CD4-positive, alpha-beta T cell treated with Interferon gamma for 1 hour (primary cell): ENCODE results near the gene LAD1.

Experiments used
- DNase-seq: peaks from one replicate; pipeline ENCODE4 v3.0.0-alpha.2; 2020

LAD1 gene

GRCh38 chr1:201391225-201391624 is 7.9 kb downstream of the LAD1 start:
- DNase-seq: no peak

GRCh38 chr1:201389051-201389450 is 10.1 kb downstream of the LAD1 start:
- no peak for DNase-seq

DNA sequence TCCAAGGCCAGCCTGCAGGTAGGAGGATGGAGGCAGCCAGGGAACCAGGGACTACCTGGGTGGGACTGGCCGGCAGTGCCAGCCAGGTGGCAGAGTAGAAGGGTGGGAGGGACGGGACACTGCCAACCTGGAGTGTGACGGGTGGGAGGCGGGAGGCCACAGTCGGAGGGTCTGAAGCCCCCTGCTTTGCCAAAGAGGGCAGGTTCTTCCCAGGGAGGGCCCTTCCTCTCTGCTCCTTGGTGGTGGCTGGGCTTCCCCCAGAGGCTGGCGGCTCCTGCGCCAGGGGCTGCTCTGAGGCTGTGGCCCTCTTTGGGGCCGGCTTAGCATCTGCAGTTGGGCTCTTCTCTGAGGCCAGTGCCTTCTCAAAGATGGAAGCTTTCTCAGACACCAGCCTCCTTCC is 12.9 kb downstream of the LAD1 start:
- no peak for DNase-seq

DNA sequence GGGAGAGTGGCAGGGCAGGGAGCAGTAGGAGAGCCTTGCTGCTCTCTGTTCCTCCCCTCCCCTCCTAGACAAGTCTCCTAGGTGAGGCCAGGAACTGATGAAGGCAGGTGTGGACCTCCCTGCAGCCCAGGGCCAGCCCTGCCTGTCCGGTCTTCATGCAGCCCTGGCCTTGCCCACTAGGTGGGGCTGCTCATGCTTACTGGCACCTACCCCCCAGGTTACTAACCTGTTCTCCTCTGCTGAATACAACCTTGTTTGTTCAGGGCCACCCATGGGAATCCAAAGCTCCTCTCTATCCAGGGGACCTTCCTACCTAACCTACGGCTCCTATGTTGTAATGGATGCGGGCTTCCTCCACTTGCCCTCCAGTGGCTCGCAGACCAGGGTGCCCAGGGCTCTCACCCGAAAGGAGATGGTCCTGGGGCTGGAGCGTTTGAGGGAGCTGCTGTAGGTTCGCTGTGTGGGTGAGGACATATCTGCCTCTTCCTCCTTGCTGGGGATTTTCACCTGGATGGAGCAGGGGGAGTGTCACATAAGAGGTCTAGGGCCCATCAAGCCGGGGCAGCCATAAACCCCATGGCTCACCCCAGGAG is 13.7 kb downstream of the LAD1 start:
- no peak for DNase-seq

DNA sequence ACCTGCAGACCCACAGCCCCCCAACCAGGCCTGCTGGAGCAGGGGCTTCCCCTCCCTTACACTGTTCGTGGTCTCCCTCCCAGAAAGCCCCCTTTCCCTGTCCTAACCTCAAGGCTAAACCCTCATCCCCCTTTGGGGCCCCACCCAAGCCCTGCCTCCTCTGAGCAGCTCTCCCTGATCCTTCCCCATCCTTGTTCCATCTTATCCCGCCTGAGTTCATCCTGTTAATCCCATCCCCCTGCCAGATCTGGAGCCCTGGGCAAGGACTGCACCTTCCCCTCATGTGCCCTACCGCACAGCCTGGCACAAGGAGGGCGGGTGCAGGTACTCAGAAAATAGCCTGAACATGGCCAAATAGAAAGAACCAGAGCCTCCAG is 14.7 kb downstream of the LAD1 start:
- DNase-seq: no peak

- no peak for DNase-seq
These were observed 15.3 kb downstream of the LAD1 start for GRCh38 chr1:201383647-201384405.

DNA sequence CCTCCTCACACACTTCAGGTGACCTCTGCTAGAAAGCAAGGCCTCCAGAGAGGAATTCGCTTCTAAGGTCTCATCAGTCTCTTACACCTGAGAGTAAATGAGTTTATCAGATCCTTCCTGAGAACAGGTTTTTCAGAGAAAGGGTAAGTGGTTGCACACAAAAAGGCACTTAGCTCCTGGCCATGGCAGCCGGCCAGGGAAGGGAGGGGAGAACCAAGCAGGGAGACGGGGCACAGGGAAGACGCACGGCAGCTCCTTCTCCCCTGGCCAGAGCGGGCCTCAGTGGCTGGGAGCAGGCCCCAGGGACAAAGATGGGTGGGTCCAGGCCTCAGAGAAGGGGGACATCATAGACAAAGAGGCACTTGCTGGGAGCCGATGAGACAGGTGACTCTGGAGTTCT is 18.0 kb downstream of the LAD1 start:
- no peak for DNase-seq

DNA sequence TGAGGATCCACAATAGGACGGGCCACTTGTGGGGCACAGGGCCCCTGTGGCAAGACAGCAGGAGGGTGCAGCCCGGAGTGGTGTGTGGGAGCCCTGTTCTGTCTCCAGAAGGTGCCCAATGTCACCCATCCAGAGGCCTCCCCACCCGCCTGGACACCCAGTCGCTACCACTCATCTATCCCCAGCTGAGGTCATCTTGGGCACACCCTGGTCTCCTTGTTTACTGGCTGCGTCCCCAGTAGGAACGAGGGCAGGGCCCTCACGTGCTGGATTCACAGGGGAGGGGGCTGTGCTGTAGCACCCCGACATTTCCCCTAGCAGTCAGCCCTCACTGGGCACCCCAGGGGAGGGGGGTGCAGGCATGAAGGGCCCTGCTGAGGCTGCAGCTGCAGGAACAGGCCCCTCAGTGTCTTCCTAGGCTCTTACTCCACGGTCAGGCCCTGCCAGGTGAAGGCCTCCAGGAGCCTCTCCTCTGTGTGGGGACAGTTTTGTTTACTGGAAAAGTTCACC is 19.3 kb downstream of the LAD1 start:
- DNase-seq: no peak

- DNase-seq: no peak
These were observed 20.3 kb downstream of the LAD1 start for GRCh38 chr1:201378804-201379203.

DNA sequence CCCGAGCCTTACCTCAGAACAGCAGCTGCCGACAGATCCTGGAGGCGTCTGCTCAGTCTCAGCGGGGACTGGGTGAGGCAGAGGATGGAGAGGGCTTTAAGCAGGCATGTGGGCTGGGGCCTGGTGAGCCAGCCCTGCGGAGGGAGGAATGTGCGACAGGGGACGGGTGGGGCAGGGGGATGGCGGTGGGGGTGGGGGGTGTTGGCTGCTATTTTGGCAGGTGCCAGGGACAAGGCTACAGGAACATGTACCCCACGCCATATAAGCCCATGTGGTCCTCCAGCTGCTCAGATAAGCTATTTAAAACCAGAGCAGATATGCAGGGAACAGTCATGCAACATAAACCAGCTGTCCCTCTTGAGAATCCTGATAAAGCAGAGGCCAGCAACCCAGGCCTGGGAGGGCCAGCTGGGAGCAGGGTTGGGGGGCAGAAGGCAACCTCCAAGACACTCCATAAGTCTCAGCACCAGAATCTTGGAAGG is 21.5 kb downstream of the LAD1 start, which contains the start of gene TNNT2:
TSS of gene TNNT2 (minus strand) at position 70 of the 482 bp plus-strand sequence. CDS start 4,426 bp downstream, outside the sequence.
- DNase-seq: no peak

DNA sequence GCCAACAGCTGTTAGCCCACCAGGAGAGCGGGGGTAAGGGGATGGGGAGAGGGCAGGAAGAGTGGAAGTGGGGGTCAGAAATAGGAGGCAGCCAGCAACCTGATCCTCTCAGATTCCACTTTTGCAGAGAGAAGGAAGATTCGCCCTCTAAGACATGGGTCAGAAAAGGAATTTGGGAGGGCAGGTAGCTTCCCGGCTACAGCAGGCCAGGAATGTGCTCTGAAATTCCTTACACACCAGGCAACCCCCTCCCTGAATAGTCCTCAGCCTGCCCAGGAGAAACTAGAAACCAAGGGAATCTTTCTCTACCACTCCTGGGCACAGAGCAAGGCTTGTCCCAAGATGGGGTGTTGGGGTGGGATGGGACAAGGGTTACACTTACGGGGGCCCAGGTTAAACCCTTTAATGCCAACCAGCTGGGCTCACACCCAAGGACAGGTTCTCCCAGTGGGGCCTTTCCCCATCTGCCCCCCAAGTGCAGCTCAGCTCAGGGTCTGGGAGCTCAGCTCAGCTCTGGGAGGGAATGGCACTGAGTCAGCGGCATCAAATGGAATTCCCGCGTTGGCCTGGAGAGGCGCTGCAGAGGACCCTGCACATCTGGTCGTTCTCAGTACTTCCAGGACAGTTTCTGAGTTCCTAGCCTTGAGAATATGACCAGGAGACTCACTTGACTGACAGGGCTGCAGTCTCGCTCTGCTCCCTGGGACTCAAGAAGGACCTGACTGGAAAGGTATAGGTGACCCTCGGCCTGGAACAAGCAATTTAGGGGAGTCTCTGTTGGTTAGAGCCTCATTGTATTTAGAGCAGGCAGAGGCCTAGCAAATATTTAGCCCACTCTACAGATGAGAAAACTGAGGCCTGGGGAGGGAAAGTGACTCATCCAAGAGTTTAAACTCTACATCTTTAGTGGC is 22.4 kb downstream of the LAD1 start:
- no peak for DNase-seq

DNA sequence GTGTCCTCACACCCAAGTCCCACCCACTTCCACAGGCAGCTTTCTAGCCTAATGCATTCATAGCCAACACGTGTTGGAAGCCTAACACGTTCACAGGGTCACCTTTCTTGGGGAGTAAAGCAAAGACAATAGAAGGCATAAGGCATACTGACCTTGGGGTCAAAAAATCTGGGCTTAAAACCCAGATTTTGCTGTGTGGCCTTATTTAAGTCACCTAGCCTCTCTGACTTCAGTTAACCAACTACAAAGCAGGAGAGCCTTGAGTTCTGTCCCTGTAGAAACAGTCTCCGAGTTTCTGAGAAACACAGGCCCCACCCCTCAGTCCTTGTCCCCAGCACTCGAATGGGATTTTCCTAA is 23.0 kb downstream of the LAD1 start:
- DNase-seq: no peak

- DNase-seq: no peak
These were observed 24.0 kb downstream of the LAD1 start for GRCh38 chr1:201375169-201375568.

DNA sequence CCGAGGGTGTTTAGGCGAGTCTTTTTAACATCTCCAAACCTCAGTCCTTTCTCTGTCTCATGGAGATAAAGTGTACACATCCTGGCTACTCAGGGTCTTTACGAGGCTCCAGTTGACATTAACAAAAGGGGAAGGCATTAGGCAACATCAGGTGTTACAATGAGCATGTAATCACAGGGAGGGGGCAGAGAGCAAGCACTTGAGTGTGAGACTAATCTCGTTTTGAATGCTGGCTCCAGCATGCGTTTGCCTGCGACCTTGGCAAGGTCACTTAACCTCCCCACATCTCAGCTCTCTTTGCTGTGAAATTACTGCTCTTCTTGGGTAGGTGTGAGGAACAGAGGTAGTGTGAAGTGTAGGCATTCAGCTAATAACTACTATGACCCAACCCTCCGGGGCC is 24.8 kb downstream of the LAD1 start:
- no peak for DNase-seq

- DNase-seq: no peak
These were observed 27.3 kb downstream of the LAD1 start for GRCh38 chr1:201371792-201372191.

GRCh38 chr1:201371276-201371675 is 27.8 kb downstream of the LAD1 start:
- no peak for DNase-seq

GRCh38 chr1:201370500-201370899 is 28.6 kb downstream of the LAD1 start:
- no peak for DNase-seq

- no peak for DNase-seq
These were observed 29.9 kb downstream of the LAD1 start for GRCh38 chr1:201369209-201369608.

DNA sequence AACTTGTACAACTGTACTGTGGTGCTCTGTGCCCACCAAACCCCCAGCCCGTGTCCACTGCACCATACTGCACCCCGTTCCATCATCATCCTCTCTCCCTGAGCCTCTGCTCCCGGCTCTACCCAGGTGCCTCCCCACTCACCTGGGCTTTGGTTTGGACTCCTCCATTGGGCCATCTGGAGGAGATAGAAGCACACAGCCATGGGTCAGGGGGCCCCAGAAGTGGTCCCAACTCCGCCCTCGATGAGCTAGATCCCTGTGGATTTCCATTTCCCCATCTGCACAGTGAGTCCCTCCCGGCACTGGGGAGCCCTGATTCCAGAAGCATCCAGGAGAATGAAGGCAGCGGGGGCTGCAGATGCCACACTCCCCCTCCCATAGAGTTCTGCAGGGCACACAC is 32.4 kb downstream of the LAD1 start:
- no peak for DNase-seq

DNA sequence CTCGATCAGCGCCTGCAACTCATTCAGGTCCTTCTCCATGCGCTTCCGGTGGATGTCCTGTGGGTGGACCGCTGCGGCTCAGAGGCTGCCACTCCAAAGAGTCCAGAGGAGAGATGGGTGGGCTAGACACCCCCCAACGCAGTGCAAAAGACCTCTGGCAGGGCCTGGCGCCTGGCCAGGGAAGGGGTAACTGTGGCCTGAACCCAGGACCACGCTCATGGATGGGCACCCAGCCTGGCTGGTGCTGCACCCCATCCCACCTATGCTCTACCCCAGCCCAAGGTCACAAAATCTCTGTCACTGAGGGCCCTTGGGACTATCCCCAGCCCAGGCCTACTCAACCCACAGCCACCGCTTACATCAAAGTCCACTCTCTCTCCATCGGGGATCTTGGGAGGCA is 33.9 kb downstream of the LAD1 start:
- no peak for DNase-seq

- no peak for DNase-seq
These were observed 34.4 kb downstream of the LAD1 start for GRCh38 chr1:201364808-201365105.

GRCh38 chr1:201363467-201363866 is 35.7 kb downstream of the LAD1 start:
- no peak for DNase-seq

DNA sequence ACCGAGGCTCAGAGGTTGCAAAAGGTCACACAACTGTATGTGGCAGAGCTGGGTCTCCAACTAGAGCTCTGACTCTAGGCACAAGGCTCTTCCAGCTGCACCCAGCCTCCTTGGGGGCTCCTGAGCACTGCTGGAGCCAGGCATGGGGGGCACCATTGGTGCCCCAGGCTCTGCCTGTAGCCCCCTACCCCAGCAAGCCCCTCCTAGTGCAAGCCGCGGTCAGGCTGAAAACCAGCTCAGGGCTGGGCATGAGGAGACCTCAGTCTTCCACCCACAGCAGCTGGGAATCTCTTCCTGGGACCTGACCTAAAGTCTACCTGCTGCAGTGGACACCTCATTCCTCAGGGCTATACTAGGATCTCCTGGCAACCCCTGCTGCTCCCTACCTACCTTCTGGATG is 36.2 kb downstream of the LAD1 start:
- DNase-seq: no peak
